Ascending aorta (tissue), 2 donors: Measurements from ENCODE around the gene TM7SF3. TPM values are rescaled to one million over a fixed set of nuclear protein-coding genes. Genes with fewer than 3 reads are reported as not detected.

Experiments
- DNase-seq, 2 donors: peaks; one replicate each; pipeline ENCODE4 v3.0.0-alpha.2; 2019; ENCODE audit warnings: low spot score in 2 of 2
- H3K27ac ChIP-seq, 2 donors: fragments of 200-600 bp; sonication (generic); one replicate each; pipeline ENCODE4 v1.5.1; 2016 to 2017; ENCODE audit warnings: mild to moderate bottlenecking in 1 of 2
- H3K27me3 ChIP-seq: fragments of 200-600 bp; sonication (generic); one replicate; pipeline ENCODE4 v1.5.1; 2017
- H3K36me3 ChIP-seq, 2 donors: fragments of 200-600 bp; sonication (generic); one replicate each; pipeline ENCODE4 v1.5.1; 2016
- H3K4me1 ChIP-seq, 2 donors: fragments of 200-600 bp; sonication (generic); one replicate each; pipeline ENCODE4 v1.5.1; 2016 to 2017; ENCODE audit warnings: mild to moderate bottlenecking in 1 of 2
- H3K4me3 ChIP-seq, 2 donors: fragments of 200-600 bp; sonication (generic); one replicate each; pipeline ENCODE4 v1.5.1; 2016 to 2017; ENCODE audit warnings: mild to moderate bottlenecking in 1 of 2
- H3K9me3 ChIP-seq, 2 donors: fragments of 200-600 bp; sonication (generic); one replicate each; pipeline ENCODE4 v1.5.1; 2016
- intact Hi-C: fragments of 100-400 bp; cut with DNase I; formaldehyde crosslinking; loops from one replicate; pipeline ENCODE4 v1.15.1; 2023
- total RNA-seq: library from RNA; depleted of rRNA; stranded (reverse); fragments of >200 nt; gene quantifications from one replicate; pipeline ENCODE4 v1.1.0, GENCODE V29; 2016
- TF ChIP-seq, protein P1 (sequence below), 3 experiments: fragments of 200-600 bp in 2 of 3; fragments of 450-650 bp in 1 of 3; sonication (generic) in 2 of 3; IDR thresholded peaks; one replicate each; pipeline ENCODE4 v1.5.1; 2016 to 2019; ENCODE audit warnings: antibody characterized with exemption in 3 of 3, mild to moderate bottlenecking in 1 of 3, moderate library complexity in 1 of 3

Gene TM7SF3
- total RNA-seq, 1 donor from 2014 or later = 213 TPM

GRCh38 chr12:26954027-26954426, 60.2 kb downstream of the TM7SF3 start:
- intact Hi-C loops = no loop called here

DNA sequence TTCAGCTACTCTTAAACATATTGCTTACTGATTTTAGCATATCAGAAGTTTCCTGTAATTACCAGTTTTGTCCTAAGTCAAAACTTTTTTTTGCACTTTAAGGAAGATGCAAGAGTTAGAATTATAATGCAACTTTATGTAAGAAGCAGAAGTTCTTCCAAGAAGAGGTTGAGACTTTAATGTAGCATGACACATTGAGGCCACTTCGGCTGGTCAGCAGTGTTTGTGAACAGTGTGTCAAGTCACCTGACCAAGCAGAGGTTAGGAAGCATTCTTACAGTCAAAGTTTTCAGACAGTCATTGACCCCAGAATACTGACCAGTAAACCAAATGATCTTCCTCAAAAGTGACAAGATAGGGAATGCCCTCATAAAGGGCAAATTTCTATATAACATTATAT, 60.7 kb downstream of the TM7SF3 start:
- H3K27me3 ChIP-seq = no peaks in the 10 kb centered on the region
- peaks cover 0 to 5% of the 10 kb centered on the region in 2 donors for H3K9me3 ChIP-seq
- TF ChIP-seq, protein P1, sequence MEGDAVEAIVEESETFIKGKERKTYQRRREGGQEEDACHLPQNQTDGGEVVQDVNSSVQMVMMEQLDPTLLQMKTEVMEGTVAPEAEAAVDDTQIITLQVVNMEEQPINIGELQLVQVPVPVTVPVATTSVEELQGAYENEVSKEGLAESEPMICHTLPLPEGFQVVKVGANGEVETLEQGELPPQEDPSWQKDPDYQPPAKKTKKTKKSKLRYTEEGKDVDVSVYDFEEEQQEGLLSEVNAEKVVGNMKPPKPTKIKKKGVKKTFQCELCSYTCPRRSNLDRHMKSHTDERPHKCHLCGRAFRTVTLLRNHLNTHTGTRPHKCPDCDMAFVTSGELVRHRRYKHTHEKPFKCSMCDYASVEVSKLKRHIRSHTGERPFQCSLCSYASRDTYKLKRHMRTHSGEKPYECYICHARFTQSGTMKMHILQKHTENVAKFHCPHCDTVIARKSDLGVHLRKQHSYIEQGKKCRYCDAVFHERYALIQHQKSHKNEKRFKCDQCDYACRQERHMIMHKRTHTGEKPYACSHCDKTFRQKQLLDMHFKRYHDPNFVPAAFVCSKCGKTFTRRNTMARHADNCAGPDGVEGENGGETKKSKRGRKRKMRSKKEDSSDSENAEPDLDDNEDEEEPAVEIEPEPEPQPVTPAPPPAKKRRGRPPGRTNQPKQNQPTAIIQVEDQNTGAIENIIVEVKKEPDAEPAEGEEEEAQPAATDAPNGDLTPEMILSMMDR (IDR thresholded peaks at IDR 0.05) = no peak
- H3K27ac ChIP-seq = no peak overlapping the region
- intact Hi-C loops = no loop called here
- H3K36me3 ChIP-seq = peaks cover 18 to 31% of the 10 kb centered on the region in 2 donors
- H3K4me1 ChIP-seq = no peaks in the 10 kb centered on the region
- DNase-seq = peak in 1 of 2 donors; percentile 23
- H3K4me3 ChIP-seq = no peak overlapping the region

More at GRCh38 chr12:26954027-26954426, 60.2 kb downstream of the TM7SF3 start:
- H3K4me3 ChIP-seq = no peak overlapping the region
- H3K4me1 ChIP-seq = no peaks in the 10 kb centered on the region
- H3K27me3 ChIP-seq = no peaks in the 10 kb centered on the region
- no peak for DNase-seq
- TF ChIP-seq, protein P1 (IDR thresholded peaks at IDR 0.05) = no peak
- no peaks in the 10 kb centered on the region for H3K9me3 ChIP-seq
- no peak overlapping the region for H3K27ac ChIP-seq
- H3K36me3 ChIP-seq = peaks cover 23 to 32% of the 10 kb centered on the region in 2 donors

GRCh38 chr12:26948309-26948708, 65.9 kb downstream of the TM7SF3 start:
- peaks cover 0 to 6% of the 10 kb centered on the region in 2 donors for H3K36me3 ChIP-seq
- H3K27ac ChIP-seq = no peak overlapping the region
- no peaks in the 10 kb centered on the region for H3K27me3 ChIP-seq
- TF ChIP-seq, protein P1 (IDR thresholded peaks at IDR 0.05) = no peak
- peaks cover 0 to 2% of the 10 kb centered on the region in 2 donors for H3K4me1 ChIP-seq
- intact Hi-C loops = no loop called here
- DNase-seq = no peak
- no peak overlapping the region for H3K4me3 ChIP-seq
- H3K9me3 ChIP-seq = peaks cover 0 to 12% of the 10 kb centered on the region in 2 donors

- Histone ChIP-seq H3K27me3 (no peaks in the 10 kb centered on the region), H3K4me1 (peaks cover 4 to 32% of the 10 kb centered on the region in 2 donors), H3K9me3 (no peaks in the 10 kb centered on the region), H3K27ac (no peak overlapping the region), H3K36me3 (no peaks in the 10 kb centered on the region), H3K4me3 (peak overlapping the region; percentile 37 to 84)
- no peak for DNase-seq
- intact Hi-C loops = no loop called here
- TF ChIP-seq, protein P1 (IDR thresholded peaks at IDR 0.05) = no peak
Measured at GRCh38 chr12:26941215-26941594, 73.0 kb downstream of the TM7SF3 start.

DNA sequence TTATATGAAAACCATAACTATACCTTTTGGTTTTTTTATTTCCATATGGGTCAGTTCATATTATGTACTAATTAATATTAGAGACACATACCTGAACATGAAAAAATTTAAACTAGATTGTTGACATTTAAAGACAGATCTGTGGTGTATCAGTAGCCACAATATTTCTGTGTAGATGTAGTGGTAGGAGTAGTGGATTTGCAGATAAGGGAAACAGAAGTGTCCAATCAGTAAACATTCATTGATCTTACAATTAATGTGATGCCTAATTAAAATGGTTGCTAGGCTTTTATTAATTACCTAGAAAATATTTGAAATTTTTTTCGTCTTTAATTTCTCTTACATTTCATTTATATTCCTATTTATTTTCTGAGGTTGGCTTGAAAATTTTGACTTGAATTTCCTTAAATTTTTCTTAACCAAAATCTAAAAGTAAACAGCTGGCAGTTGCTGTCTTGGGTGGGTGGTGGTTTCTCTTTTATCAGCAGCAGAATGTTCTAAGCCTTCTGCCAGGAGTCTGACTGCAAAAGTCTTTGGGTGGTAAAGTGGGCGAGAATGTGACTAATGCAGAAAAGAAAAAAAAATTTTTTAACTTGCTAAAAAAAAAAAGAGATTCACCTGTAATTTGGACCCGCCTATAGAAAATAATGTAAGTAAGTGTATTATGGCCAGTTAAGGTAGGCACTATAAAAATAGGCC, 73.5 kb downstream of the TM7SF3 start:
- Histone ChIP-seq H3K27me3 (no peaks in the 10 kb centered on the region), H3K9me3 (no peaks in the 10 kb centered on the region), H3K4me3 (peak overlapping the region; percentile 84 to 96), H3K27ac (no peak overlapping the region), H3K36me3 (no peaks in the 10 kb centered on the region), H3K4me1 (peaks cover 4 to 36% of the 10 kb centered on the region in 2 donors)
- TF ChIP-seq, protein P1 (IDR thresholded peaks at IDR 0.05) = no peak
- intact Hi-C loops = no loop called here
- no peak for DNase-seq
